Trophoblast cell (in vitro differentiated cells and primary cell): ENCODE measurements around the gene GPBAR1.
A peak's percentile ranks its signal among the peaks of the same experiment; 100 is the strongest.

Experiments
- DNase-seq, 2 donors: peaks; one replicate each; pipeline ENCODE4 v3.0.0-alpha.2; 2016
- H2AFZ ChIP-seq: 2 replicates; pipeline ENCODE4 v1.6.1; 2013; ENCODE audit warnings: low read length, moderate library complexity, mild to moderate bottlenecking; ENCODE audit not compliant: insufficient read depth, poor library complexity
- H2AK5ac ChIP-seq: 2 replicates; pipeline ENCODE4 v1.6.1; 2013; ENCODE audit warnings: mild to moderate bottlenecking, low read length
- H2BK120ac ChIP-seq: 2 replicates; pipeline ENCODE4 v1.6.1; 2013; ENCODE audit warnings: low read length, mild to moderate bottlenecking, moderate library complexity; ENCODE audit not compliant: insufficient read depth, poor library complexity
- H2BK12ac ChIP-seq: 2 replicates; pipeline ENCODE4 v1.6.1; 2013; ENCODE audit warnings: mild to moderate bottlenecking, low read length, moderate library complexity
- H2BK5ac ChIP-seq: 2 replicates; pipeline ENCODE4 v1.6.1; 2013; ENCODE audit warnings: low read length, low read depth, moderate library complexity, mild to moderate bottlenecking; ENCODE audit not compliant: poor library complexity
- H3K14ac ChIP-seq: 2 replicates; pipeline ENCODE4 v1.6.1; 2013; ENCODE audit warnings: mild to moderate bottlenecking, low read length
- H3K18ac ChIP-seq: 2 replicates; pipeline ENCODE4 v1.6.1; 2013; ENCODE audit warnings: mild to moderate bottlenecking, low read length
- H3K23ac ChIP-seq: 2 replicates; pipeline ENCODE4 v1.6.1; 2013; ENCODE audit warnings: low read length
- H3K27ac ChIP-seq: 2 replicates; pipeline ENCODE4 v1.5.1; 2013; ENCODE audit warnings: low read depth, mild to moderate bottlenecking, inconsistent platforms, low read length, moderate library complexity
- H3K27me3 ChIP-seq: 2 replicates; pipeline ENCODE4 v1.6.1; 2013; ENCODE audit warnings: inconsistent platforms, mild to moderate bottlenecking, low read length, moderate library complexity; ENCODE audit not compliant: insufficient read depth
- H3K36me3 ChIP-seq, 2 experiments: 1 replicate in 1 of 2; 2 replicates in 1 of 2; pipeline ENCODE4 v1.6.1; 2013; ENCODE audit warnings: low read length in 2 of 2, mild to moderate bottlenecking in 2 of 2, moderate library complexity in 1 of 2; ENCODE audit not compliant: insufficient read depth in 2 of 2, control insufficient read depth in 1 of 2
- H3K4ac ChIP-seq: 2 replicates; pipeline ENCODE4 v1.6.1; 2013; ENCODE audit warnings: low read depth, mild to moderate bottlenecking, low read length, moderate library complexity
- H3K4me1 ChIP-seq, 2 experiments: 1 replicate in 1 of 2; 2 replicates in 1 of 2; pipeline ENCODE4 v1.6.1; 2013; ENCODE audit warnings: low read length in 2 of 2, mild to moderate bottlenecking in 2 of 2, moderate library complexity in 1 of 2; ENCODE audit not compliant: insufficient read depth in 2 of 2, control insufficient read depth in 1 of 2
- H3K4me2 ChIP-seq: 2 replicates; pipeline ENCODE4 v1.6.1; 2013; ENCODE audit warnings: inconsistent platforms, mild to moderate bottlenecking, low read length, moderate library complexity
- H3K4me3 ChIP-seq: 2 replicates; pipeline ENCODE4 v1.5.1; 2013; ENCODE audit warnings: mild to moderate bottlenecking, low read depth, low read length, inconsistent platforms
- H3K79me1 ChIP-seq: one replicate; pipeline ENCODE4 v1.6.1; 2013; ENCODE audit warnings: low read length
- H3K79me2 ChIP-seq: 2 replicates; pipeline ENCODE4 v1.6.1; 2013; ENCODE audit warnings: low read length, mild to moderate bottlenecking; ENCODE audit not compliant: control insufficient read depth, insufficient read depth, poor library complexity
- H3K9ac ChIP-seq: 2 replicates; pipeline ENCODE4 v1.6.1; 2013; ENCODE audit warnings: mild to moderate bottlenecking, low read length
- H3K9me3 ChIP-seq: 2 replicates; pipeline ENCODE4 v1.6.1; 2013; ENCODE audit warnings: low read depth, mild to moderate bottlenecking, control low read depth, inconsistent platforms, low read length; ENCODE audit not compliant: insufficient read depth
- H4K12ac ChIP-seq: 2 replicates; pipeline ENCODE4 v1.6.1; 2013; ENCODE audit warnings: low read depth, mild to moderate bottlenecking, low read length, moderate library complexity
- H4K8ac ChIP-seq: 2 replicates; pipeline ENCODE4 v1.6.1; 2013; ENCODE audit warnings: low read depth, mild to moderate bottlenecking, low read length, moderate library complexity
- H4K91ac ChIP-seq: one replicate; pipeline ENCODE4 v1.6.1; 2013; ENCODE audit warnings: low read depth, mild to moderate bottlenecking, low read length, moderate library complexity
- whole genome bisulfite sequencing: extraction: QIAGEN DNeasy Blood & Tissue Kit; methylation state at CpG from one replicate; pipeline ENCODE4 v1.1.7; 2013; ENCODE audit warnings: missing lambda C conversion rate; ENCODE audit not compliant: insufficient read length, insufficient coverage; ENCODE audit errors: extremely low coverage; 5-methylcytosine and 5-hydroxymethylcytosine counted together

The GPBAR1 gene

DNA sequence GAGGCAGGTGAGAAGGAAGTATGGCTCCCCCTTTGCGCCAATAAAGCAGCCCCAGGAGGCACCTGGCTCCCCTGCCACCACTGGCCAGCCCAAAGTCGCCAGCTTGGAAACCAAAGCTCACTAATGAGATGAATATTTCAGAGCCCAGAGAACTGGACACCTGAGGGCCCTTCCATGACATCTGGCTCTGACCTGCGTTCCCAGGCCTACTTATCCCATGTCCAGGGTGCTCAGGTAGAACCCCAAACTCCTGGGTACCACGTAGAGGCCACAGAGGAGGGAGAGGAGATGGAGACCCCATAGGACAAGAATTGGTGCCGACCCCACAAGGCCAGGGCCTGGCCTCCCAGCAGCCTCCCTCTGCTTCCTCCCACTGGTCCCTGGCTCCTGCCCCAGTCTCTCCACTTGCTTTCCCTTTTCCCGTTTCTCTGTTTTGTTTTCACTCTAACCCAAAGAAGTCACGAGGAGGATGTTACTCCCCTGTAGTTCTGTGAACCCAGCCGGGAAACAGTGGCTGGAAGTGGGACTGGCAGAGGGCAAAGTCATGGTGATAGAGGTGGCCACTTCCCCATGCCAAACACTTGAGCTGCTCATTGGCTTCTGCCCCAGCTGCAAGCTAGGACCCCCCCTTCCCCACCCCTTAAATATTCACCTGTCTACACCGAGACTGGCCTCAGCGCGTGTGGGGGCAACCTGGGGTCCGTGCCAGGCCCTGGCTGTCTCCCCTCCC lies 30.7 kb downstream of the GPBAR1 start:
- Histone ChIP-seq H3K27me3 (no peaks in the 10 kb centered on the region), H3K4me1 (peaks cover 46 to 57% of the 10 kb centered on the region in 2 experiments), H2AK5ac (peak overlapping the region; percentile 86), H4K12ac (peak overlapping the region; percentile 55), H3K36me3 (no peaks in the 10 kb centered on the region), H3K14ac (peak overlapping the region; percentile 82), H3K18ac (peak overlapping the region; percentile 88), H2BK5ac (peak overlapping the region; percentile 81), H3K4ac (peak overlapping the region; percentile 51), H3K23ac (no peak overlapping the region), H3K4me2 (peak overlapping the region; percentile 71), H3K9ac (peak overlapping the region; percentile 86), H3K79me1 (peaks cover 38% of the 10 kb centered on the region), H2BK120ac (peak overlapping the region; percentile 39), H3K79me2 (peaks cover 22% of the 10 kb centered on the region), H3K4me3 (peak overlapping the region; percentile 77), H2AFZ (peak overlapping the region; percentile 5), H3K27ac (peak overlapping the region; percentile 54), H4K8ac (peak overlapping the region; percentile 47), H2BK12ac (peak overlapping the region; percentile 46), H3K9me3 (no peaks in the 10 kb centered on the region), H4K91ac (peak overlapping the region; percentile 83)
- no CpG with 5 or more reads among the region's 12 CpGs for WGBS
- no peak for DNase-seq

DNA sequence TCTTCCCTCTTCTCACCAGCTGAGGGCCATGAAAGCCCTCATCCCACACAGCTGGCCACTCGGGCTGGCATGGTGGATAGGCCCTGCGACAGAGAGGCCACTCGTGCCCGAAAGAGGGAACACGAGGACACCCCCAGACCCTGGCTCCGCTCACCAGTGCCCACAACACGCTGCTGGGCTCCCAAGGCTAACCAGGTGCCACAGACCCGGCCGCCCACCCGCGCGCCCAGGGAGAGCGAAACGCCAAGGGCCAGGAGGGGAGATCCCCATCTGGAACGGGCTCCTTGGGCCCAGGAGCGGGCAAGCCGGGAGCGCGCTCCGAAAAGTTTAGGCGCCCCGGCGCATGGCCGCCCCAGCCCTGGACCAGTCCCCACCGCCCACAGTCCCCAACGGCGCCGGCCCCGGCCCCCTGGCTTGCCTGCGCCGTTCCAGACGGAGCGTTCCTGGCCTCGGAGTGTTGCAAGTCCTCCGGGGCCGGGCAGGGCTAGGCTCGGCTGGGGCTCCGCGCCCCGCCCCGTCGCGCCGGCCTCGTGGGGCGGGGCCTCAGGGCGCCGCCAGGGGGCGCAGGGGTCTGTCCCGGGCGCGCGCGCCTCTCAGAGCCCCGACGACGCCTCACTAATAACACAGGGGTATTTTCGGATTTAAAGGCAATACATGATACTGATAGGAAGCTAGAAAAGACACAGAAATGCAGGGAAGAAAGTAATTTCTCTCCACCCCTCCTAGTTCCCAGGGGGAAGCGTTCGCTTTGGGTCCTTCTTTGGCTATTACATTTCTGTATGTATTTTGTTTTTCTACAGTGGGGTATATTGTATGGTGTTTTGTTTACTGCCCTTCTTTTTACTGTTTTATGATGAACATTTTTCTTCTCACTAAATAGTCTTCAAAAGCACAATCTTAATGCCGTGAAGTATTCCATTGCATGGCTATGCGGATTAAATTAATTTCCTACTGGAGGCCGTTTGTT lies 31.5 kb downstream of the GPBAR1 start, which contains the start of gene TMBIM1:
Gene TMBIM1 (minus strand): TSS at position 456 of the 967 bp plus-strand sequence. CDS start 10,362 bp downstream, outside the sequence.
- H2AK5ac ChIP-seq, result peak within 1 kb of the TSS; percentile 25
- peak within 1 kb of the TSS; percentile 55 for H4K12ac ChIP-seq
- H3K27ac ChIP-seq, result peak within 1 kb of the TSS; percentile 54
- no peak within 1 kb of the TSS for H3K23ac ChIP-seq
- H2BK120ac ChIP-seq, result peak within 1 kb of the TSS; percentile 39
- H3K27me3 ChIP-seq, result no peaks in the 10 kb centered on the region
- DNase-seq, result peak; percentile 73 to 91
- H3K9ac ChIP-seq, result peak within 1 kb of the TSS; percentile 86
- H3K9me3 ChIP-seq, result no peaks in the 10 kb centered on the region
- H3K4me3 ChIP-seq, result peak within 1 kb of the TSS; percentile 77
- H3K79me1 ChIP-seq, result peaks cover 33% of the 10 kb centered on the region
- H3K4ac ChIP-seq, result peak within 1 kb of the TSS; percentile 51
- no CpG with 5 or more reads among the region's 63 CpGs for WGBS
- peak within 1 kb of the TSS; percentile 88 for H3K18ac ChIP-seq
- peak within 1 kb of the TSS; percentile 47 for H4K8ac ChIP-seq
- H2BK12ac ChIP-seq, result peak within 1 kb of the TSS; percentile 25
- H2AFZ ChIP-seq, result peak within 1 kb of the TSS; percentile 5
- H2BK5ac ChIP-seq, result peak within 1 kb of the TSS; percentile 51
- no peaks in the 10 kb centered on the region for H3K36me3 ChIP-seq
- peaks cover 20% of the 10 kb centered on the region for H3K79me2 ChIP-seq
- H3K4me1 ChIP-seq, result peaks cover 41 to 50% of the 10 kb centered on the region in 2 experiments
- H3K14ac ChIP-seq, result peak within 1 kb of the TSS; percentile 82
- H4K91ac ChIP-seq, result peak within 1 kb of the TSS; percentile 83
- H3K4me2 ChIP-seq, result peak within 1 kb of the TSS; percentile 71

DNA sequence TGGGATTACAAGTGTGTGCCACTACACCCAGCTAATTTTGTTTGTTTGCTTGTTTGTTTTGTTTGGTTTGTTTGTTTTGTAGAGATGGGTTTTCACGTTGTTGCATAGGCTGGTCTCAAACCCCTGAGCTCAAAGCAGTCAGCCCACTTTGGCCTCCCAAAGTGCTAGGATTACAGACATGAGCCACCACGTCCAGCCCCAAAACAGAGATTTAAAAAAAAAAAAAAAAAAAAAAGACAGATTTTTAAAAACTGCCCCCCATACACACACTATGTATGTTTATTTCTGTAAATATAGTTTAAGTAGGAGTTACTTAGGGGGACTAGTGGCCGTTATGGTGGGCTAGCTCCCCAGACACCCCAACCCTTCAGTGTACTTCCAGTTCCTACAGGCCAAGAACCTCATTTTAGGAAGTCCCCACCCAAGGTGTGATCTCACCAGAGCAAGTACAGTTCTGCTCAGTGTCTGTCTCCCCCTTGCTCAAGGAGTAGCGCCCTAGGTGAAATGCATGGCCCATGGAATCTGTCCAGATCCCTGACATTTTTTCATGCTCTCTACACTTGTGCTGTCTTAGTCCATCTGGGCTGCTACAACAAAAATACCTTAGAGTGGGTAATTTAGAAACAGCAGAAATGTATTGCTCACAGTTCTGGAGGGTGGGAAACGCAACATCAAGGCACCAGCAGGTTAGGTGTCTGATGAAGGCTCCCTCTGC lies 33.1 kb downstream of the GPBAR1 start:
- Histone ChIP-seq H2AK5ac (peak overlapping the region; percentile 92), H3K4me1 (peaks cover 40 to 49% of the 10 kb centered on the region in 2 experiments), H3K18ac (peak overlapping the region; percentile 38), H2AFZ (no peak overlapping the region), H4K8ac (peak overlapping the region; percentile 49), H2BK120ac (peak overlapping the region; percentile 67), H3K36me3 (no peaks in the 10 kb centered on the region), H3K4me3 (no peak overlapping the region), H3K9me3 (no peaks in the 10 kb centered on the region), H2BK5ac (peak overlapping the region; percentile 61), H3K27me3 (no peaks in the 10 kb centered on the region), H3K79me1 (peaks cover 29% of the 10 kb centered on the region), H3K4me2 (no peak overlapping the region), H3K9ac (no peak overlapping the region), H3K23ac (no peak overlapping the region), H4K12ac (no peak overlapping the region), H3K27ac (peak overlapping the region; percentile 31), H3K4ac (no peak overlapping the region), H2BK12ac (peak overlapping the region; percentile 82), H3K79me2 (peaks cover 20% of the 10 kb centered on the region), H3K14ac (peak overlapping the region; percentile 30), H4K91ac (peak overlapping the region; percentile 45)
- no CpG with 5 or more reads among the region's 5 CpGs for WGBS
- DNase-seq, result peak; percentile 74 to 86
